Non-pigmented ciliary epithelial cell (primary cell): ENCODE measurements around the gene KIAA0513.

ENCODE experiments used
- DNase-seq: peaks from one replicate; pipeline ENCODE4 v3.0.0-alpha.2; 2010; ENCODE audit warnings: low read depth

KIAA0513 gene

GRCh38 chr16:85136702-85137322, 109.2 kb downstream of the KIAA0513 start:
- DNase-seq: no peak

- DNase-seq: no peak
These were observed 109.9 kb downstream of the KIAA0513 start for GRCh38 chr16:85137323-85138072.

DNA sequence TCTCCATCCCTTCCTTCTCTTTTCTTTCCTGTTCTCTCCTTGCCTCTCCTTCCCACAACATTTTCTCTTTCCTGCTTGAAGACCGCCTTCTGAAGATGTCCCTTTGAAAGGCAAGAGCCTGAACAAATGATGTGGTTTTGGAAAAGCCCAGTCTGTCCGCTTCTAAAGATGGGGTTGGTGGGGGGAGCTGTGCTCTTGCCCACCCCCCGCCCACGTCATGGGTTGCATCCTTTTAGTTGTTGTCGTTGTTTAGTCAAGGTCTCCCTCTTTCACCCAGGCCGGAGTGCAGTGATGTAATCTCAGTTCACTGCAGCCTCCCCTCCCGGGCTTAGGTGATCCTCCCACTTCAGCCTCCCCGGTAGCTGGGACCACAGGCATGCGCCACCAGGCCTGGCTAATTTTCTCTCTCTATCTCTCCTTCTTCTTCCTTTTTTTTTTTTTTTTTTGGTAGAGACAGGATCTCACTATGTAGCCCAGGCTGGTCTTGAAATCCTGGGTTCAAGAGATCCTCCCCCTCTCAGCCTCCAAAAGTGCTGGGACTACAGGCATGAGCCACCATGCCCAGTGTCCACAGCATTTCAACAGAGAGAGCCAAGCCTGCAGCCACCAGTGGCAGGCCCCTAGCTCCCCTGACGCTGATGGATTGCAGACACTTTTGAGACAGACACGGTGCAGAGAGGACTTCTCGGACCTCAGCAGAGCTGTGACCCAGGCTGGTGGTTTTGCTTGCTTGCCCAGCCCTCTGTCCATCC, 110.7 kb downstream of the KIAA0513 start:
- no peak for DNase-seq

DNA sequence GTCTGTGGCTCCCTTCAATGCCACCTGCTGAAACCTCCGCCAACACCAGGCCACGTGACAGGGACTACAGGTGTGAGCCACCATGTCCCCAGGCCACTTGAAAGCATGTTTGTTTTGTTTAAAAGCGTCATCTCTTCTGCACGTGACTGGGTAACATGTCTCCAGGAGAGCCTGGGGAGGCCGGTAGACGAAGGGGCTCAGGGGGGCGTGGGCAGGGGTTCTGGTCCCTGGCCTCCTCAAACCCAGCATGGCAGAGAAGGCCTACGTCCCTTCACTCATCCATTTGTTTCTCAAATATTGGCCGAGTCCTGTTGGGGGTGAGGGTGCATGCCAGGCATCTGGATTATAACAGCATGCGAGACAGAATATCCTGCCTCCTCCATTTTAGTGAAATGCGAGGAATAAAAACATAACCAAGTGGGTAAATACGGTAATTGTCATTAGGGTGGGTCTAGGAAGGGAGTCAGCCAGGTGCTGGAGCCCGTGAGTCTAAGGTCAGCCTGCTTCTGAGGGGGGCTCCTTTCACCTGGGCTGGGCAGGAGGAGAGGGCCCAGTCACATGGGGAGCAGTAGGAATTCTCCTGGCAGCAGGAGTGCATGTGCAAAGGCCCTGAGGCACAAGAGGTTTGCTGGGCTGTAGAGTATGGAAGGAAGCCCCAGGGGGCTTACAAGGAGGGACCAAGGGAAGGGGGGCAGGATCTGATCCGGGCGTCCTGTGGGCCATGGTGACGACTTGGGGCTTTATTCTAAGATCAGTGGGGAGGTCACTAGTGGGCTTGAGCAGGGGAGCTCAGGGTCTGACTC, 111.4 kb downstream of the KIAA0513 start:
- DNase-seq: no peak

GRCh38 chr16:85139881-85140339, 112.3 kb downstream of the KIAA0513 start:
- no peak for DNase-seq

- no peak for DNase-seq
These were observed 112.9 kb downstream of the KIAA0513 start for GRCh38 chr16:85140455-85141012.

DNA sequence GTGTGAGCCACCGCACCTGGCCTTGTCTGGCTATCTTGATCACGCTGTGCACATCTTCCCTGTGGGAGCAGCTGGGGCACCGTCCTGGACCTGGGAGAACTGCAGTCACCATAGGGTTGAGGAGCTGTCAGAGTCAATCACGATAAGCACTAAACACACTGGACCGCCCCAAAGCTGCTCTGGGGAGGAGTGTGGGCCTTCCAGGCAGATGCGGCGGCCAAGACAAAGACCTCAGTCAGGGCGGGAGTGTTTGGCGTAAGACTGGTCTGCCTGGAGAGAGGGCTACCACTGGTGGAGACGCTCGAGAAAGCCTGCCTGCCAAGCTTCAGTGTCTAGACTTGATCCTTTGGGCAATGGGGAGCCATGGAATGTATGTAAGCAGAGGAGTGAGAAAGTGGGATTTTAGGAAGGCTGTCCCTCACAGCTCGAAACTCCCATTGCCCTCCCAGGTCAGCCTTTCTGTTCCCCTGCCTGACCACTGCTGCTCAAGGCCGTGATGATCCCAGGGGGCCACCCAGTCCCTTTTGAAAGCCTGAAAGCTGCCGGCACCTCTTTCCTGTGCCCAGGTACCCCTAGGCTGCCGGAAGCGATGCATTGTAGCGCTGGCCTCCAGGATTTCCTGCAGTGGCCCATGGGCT, 114.0 kb downstream of the KIAA0513 start:
- DNase-seq: no peak

DNA sequence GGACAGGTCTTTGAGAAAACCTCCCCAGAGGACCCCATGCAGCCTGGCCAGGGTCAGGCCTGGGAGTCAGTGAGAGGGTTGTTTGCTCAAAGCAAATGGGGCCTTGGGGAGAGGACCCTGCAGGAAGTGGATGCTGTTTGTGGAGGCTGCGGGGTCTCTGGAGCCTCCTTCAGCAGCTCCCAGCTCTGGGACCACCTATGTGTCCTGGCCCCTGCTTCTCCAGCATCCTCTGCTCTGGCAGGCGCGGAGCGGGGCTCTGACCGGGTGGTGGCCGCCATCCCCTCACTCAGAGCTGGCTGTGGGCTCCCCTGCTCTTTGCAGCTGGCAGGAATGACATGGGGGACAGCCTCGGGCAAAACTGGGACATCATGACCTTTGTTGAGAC, 114.5 kb downstream of the KIAA0513 start:
- DNase-seq: no peak

DNA sequence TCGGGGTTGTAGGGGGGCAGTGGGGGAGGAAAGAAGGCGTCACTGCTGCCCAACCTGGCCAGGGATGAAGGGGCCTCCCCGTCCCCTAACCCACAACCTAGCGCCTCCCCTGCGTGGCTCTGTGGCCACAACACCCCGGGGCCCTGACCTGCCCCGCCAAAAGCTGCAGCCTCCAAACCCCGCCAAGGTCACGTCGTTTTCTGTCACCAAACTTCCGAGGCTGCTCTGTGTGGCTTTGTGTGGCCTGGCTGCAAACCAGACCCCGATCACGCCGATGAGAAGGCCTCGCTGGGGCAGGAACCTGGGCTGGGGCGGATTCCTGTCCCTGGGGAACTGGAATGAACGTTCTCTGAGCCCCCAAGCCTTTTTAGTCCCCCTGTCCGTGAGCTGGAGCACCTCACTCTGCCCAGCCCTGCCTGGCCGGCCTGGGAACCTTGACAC, 115.2 kb downstream of the KIAA0513 start:
- no peak for DNase-seq
